Measurements from ENCODE around the gene STK32B. TPM values are rescaled to one million over a fixed set of nuclear protein-coding genes. Genes with fewer than 3 reads are reported as not detected.

The STK32B gene
- polyA plus RNA-seq, 2 of the 4 experiments (the other 2 are of a cell fraction), result 7.6 to 12.1 TPM

DNA sequence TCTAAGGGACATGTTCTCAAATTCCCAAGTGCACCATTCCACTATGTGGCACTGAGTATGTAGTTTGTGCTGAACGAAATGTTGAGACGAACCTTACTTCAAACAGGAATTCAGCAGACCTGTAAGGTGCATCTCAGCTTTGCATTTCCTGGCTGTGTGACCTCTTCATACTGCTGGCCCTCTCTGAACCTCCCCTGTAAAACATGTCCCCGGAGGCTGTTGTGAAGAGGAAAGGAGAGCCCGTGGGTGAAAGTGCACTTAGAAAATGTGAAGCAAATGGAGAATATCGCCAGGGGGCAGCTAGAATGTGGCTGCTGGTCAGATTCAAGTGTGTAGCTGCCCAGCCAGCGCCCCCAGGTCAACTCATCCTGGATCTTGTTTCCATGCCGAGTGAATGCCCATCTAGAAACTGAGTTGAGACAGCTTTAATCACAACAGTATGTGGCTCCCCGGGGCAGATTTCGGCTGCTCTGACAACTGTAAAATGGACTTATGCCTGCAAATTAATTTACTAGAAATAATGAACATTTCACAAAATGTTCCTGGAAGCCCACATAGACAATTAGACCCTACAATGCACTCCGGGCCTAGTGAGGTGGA, 393.7 kb downstream of the STK32B start:
- 92% methylated on average over 9 of the region's 10 CpGs for WGBS (ENCODE audit: missing lambda C conversion rate)
- ChIA-PET POLR2A (no interaction called here), CTCF (interaction anchor here (0.8 kb wide), 1 partner anchor 13 kb away, joined by 3 read pairs; no protein-coding TSS in a partner anchor)
- FAIRE-seq, result no peak
- no peak for DNase-seq (ENCODE audit: low read depth in 1 of 2, low spot score in 1 of 2)
- no peak for TF ChIP-seq HEYL (CRISPR knock-in tag; IDR thresholded peaks at IDR 0.05)
- TF ChIP-seq GATA3 (IDR thresholded peaks at IDR 0.05; ENCODE audit: borderline replicate concordance), result no peak
- TF ChIP-seq BHLHE40 (IDR thresholded peaks at IDR 0.05; ENCODE audit: low read depth, low read length), result no peak
- no peak for TF ChIP-seq FOXS1 (CRISPR knock-in tag; IDR thresholded peaks at IDR 0.05)
- no peak for TF ChIP-seq EHF (CRISPR knock-in tag; IDR thresholded peaks at IDR 0.05)
- no peak for TF ChIP-seq MAZ (IDR thresholded peaks at IDR 0.05; ENCODE audit: borderline replicate concordance, low read depth, low read length)
- H3K4me2 ChIP-seq, result no peak overlapping the region
- H3K27ac ChIP-seq, result no peak overlapping the region
- no peak for ATAC-seq
- no peak overlapping the region for H3K4me3 ChIP-seq
- H3K4me1 ChIP-seq, result no peaks in the 10 kb centered on the region
- H3K9me3 ChIP-seq, result no peaks in the 10 kb centered on the region

- ChIA-PET POLR2A (no interaction called here), CTCF (interaction anchor here (0.9 kb wide), 1 partner anchor 451 kb away, joined by 3 read pairs; no protein-coding TSS in a partner anchor)
- H3K27ac ChIP-seq, result no peak overlapping the region
- DNase-seq (ENCODE audit: low read depth in 1 of 2, low spot score in 1 of 2) (no peak), FAIRE-seq (no peak), ATAC-seq (no peak)
- H3K4me3 ChIP-seq, result no peak overlapping the region
- 89% methylated on average over 13 of the region's 17 CpGs for WGBS (ENCODE audit: missing lambda C conversion rate)
- no peaks in the 10 kb centered on the region for H3K9me3 ChIP-seq
- H3K4me1 ChIP-seq, result no peaks in the 10 kb centered on the region
- H3K4me2 ChIP-seq, result no peak overlapping the region
- no peak for TF ChIP-seq KDM5A (IDR thresholded peaks at IDR 0.05)
Observed at GRCh38 chr4:5446595-5447226, 395.4 kb downstream of the STK32B start.

DNA sequence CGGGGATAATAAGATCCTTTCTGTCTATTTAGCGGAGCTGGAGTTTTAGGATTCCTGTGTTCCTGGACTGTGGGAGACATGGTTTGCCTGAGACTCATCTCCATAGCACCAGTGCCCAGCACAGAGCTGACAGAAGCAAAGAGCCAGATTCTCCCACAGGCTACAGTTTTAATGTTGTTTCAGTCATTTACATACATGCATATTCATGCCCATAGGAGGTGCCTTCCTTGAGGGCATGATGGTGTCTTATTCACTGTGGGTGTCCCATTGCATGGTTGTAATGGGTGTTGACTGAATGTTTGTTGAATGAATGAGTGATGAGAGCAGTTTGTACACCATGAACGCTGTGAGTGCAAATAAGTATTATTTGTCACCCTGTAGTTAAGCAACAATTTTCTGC, 396.5 kb downstream of the STK32B start:
- DNase-seq (ENCODE audit: low read depth in 1 of 2, low spot score in 1 of 2) (no peak), ATAC-seq (no peak), FAIRE-seq (no peak)
- POLR2A ChIA-PET, result no interaction called here
- Histone ChIP-seq H3K9me3 (no peaks in the 10 kb centered on the region), H3K27ac (no peak overlapping the region), H3K4me3 (no peak overlapping the region), H3K4me2 (no peak overlapping the region), H3K4me1 (no peaks in the 10 kb centered on the region)
- CTCF ChIA-PET, result no interaction called here
- TF ChIP-seq, protein P1, sequence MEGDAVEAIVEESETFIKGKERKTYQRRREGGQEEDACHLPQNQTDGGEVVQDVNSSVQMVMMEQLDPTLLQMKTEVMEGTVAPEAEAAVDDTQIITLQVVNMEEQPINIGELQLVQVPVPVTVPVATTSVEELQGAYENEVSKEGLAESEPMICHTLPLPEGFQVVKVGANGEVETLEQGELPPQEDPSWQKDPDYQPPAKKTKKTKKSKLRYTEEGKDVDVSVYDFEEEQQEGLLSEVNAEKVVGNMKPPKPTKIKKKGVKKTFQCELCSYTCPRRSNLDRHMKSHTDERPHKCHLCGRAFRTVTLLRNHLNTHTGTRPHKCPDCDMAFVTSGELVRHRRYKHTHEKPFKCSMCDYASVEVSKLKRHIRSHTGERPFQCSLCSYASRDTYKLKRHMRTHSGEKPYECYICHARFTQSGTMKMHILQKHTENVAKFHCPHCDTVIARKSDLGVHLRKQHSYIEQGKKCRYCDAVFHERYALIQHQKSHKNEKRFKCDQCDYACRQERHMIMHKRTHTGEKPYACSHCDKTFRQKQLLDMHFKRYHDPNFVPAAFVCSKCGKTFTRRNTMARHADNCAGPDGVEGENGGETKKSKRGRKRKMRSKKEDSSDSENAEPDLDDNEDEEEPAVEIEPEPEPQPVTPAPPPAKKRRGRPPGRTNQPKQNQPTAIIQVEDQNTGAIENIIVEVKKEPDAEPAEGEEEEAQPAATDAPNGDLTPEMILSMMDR (IDR thresholded peaks at IDR 0.05), result no peak
- TF ChIP-seq, protein P2, sequence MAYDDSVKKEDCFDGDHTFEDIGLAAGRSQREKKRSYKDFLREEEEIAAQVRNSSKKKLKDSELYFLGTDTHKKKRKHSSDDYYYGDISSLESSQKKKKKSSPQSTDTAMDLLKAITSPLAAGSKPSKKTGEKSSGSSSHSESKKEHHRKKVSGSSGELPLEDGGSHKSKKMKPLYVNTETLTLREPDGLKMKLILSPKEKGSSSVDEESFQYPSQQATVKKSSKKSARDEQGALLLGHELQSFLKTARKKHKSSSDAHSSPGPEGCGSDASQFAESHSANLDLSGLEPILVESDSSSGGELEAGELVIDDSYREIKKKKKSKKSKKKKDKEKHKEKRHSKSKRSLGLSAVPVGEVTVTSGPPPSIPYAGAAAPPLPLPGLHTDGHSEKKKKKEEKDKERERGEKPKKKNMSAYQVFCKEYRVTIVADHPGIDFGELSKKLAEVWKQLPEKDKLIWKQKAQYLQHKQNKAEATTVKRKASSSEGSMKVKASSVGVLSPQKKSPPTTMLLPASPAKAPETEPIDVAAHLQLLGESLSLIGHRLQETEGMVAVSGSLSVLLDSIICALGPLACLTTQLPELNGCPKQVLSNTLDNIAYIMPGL (CRISPR knock-in tag; IDR thresholded peaks at IDR 0.05; ENCODE audit: borderline replicate concordance), result no peak
- TF ChIP-seq POLR2AphosphoS2 (conservative IDR thresholded peaks at IDR 0.05; ENCODE audit: low read length) (no peak), FOSL2 (IDR thresholded peaks at IDR 0.05) (no peak), FOSL2 (CRISPR knock-in tag; IDR thresholded peaks at IDR 0.05) (no peak), ZSCAN20 (CRISPR knock-in tag; IDR thresholded peaks at IDR 0.05) (no peak), ESRRA (IDR thresholded peaks at IDR 0.05; ENCODE audit: borderline replicate concordance, low read length) (no peak), JUNB (IDR thresholded peaks at IDR 0.05) (no peak), RFX5 (IDR thresholded peaks at IDR 0.05) (no peak)
- TF ChIP-seq, protein P3, sequence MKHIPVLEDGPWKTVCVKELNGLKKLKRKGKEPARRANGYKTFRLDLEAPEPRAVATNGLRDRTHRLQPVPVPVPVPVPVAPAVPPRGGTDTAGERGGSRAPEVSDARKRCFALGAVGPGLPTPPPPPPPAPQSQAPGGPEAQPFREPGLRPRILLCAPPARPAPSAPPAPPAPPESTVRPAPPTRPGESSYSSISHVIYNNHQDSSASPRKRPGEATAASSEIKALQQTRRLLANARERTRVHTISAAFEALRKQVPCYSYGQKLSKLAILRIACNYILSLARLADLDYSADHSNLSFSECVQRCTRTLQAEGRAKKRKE (CRISPR knock-in tag; IDR thresholded peaks at IDR 0.05; ENCODE audit: low read depth), result no peak
- TF ChIP-seq, protein P4, sequence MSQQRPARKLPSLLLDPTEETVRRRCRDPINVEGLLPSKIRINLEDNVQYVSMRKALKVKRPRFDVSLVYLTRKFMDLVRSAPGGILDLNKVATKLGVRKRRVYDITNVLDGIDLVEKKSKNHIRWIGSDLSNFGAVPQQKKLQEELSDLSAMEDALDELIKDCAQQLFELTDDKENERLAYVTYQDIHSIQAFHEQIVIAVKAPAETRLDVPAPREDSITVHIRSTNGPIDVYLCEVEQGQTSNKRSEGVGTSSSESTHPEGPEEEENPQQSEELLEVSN (IDR thresholded peaks at IDR 0.05; ENCODE audit: borderline replicate concordance, low read depth), result no peak
- TF ChIP-seq, protein P5, sequence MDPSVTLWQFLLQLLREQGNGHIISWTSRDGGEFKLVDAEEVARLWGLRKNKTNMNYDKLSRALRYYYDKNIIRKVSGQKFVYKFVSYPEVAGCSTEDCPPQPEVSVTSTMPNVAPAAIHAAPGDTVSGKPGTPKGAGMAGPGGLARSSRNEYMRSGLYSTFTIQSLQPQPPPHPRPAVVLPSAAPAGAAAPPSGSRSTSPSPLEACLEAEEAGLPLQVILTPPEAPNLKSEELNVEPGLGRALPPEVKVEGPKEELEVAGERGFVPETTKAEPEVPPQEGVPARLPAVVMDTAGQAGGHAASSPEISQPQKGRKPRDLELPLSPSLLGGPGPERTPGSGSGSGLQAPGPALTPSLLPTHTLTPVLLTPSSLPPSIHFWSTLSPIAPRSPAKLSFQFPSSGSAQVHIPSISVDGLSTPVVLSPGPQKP (IDR thresholded peaks at IDR 0.05; ENCODE audit: low read depth, low read length), result no peak
- WGBS (ENCODE audit: missing lambda C conversion rate), result 73% methylated on average over 3 of the region's 3 CpGs

Data from A549 (cell line).